NB4 (cell line): ENCODE measurements around the gene NDUFV1.
A peak's percentile ranks its signal among the peaks of the same experiment; 100 is the strongest.
"Not testable (repeated sequence)": the region's sequence is repeated elsewhere in the genome, so short reads cannot be mapped to it uniquely, and the experiment has no call there.

ENCODE experiments used
- DNase-seq: peaks from one replicate; pipeline ENCODE4 v3.0.0; 2010; ENCODE audit warnings: low read depth
- H3K4me3 ChIP-seq: one replicate; pipeline ENCODE4 v1.5.1; 2011; ENCODE audit warnings: mild to moderate bottlenecking, low read depth, low read length, moderate library complexity
- MYC ChIP-seq: IDR thresholded peaks from 2 replicates; pipeline ENCODE4 v1.6.1; 2011; ENCODE audit warnings: low read depth, low read length
- POLR2A ChIP-seq: IDR thresholded peaks from 2 replicates; pipeline ENCODE4 v1.6.1; 2011; ENCODE audit warnings: mild to moderate bottlenecking; ENCODE audit not compliant: insufficient read length; ENCODE audit errors: extremely low read depth
- TF ChIP-seq, protein P1 (sequence below): IDR thresholded peaks from one replicate; pipeline ENCODE4 v1.5.1; 2012; ENCODE audit warnings: low read depth, low read length
- TF ChIP-seq, protein P2 (sequence below): IDR thresholded peaks from 2 replicates; pipeline ENCODE4 v1.6.1; 2011; ENCODE audit warnings: low read depth, low read length

NDUFV1 gene

DNA sequence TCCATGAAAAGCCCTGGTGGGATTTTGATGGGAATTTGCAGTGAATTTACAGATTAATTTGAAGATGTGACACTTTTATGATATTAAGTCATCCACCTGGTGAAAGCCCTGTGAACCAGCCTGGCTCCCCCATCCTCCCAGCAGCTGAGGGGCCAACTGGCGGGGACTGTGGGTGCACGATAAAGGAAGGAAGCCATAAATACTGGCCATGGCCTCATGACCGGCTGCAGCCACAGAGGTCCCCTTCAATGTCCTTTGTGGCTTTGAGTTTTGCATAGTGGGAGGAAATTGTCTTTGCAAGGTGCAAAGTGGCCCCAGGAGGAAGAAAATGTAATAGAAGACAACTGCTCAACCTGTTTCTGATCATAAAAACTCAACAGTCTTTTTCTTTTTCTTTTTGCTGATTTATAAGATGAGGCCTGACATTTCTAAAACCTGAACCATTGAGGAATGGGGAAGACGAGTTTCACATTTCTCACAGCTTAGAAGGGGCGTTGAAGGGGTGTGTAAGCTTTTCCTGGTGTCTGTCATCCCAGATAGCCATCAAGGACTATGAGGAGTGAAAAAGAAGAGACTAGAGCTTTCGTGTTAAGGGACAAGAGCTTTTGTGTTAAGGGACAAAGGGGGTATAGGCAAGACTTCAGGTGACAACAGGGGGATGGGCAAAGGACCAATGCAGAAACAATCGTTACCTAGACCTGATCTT is 6.3 kb upstream of the NDUFV1 start:
- peak; percentile 86 for DNase-seq
- TF ChIP-seq, protein P1, sequence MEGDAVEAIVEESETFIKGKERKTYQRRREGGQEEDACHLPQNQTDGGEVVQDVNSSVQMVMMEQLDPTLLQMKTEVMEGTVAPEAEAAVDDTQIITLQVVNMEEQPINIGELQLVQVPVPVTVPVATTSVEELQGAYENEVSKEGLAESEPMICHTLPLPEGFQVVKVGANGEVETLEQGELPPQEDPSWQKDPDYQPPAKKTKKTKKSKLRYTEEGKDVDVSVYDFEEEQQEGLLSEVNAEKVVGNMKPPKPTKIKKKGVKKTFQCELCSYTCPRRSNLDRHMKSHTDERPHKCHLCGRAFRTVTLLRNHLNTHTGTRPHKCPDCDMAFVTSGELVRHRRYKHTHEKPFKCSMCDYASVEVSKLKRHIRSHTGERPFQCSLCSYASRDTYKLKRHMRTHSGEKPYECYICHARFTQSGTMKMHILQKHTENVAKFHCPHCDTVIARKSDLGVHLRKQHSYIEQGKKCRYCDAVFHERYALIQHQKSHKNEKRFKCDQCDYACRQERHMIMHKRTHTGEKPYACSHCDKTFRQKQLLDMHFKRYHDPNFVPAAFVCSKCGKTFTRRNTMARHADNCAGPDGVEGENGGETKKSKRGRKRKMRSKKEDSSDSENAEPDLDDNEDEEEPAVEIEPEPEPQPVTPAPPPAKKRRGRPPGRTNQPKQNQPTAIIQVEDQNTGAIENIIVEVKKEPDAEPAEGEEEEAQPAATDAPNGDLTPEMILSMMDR, result no peak
- TF ChIP-seq POLR2A (no peak), MYC (peak; percentile 78)
- TF ChIP-seq, protein P2, sequence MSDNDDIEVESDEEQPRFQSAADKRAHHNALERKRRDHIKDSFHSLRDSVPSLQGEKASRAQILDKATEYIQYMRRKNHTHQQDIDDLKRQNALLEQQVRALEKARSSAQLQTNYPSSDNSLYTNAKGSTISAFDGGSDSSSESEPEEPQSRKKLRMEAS, result peak; percentile 61
- peak overlapping the region; percentile 10 for H3K4me3 ChIP-seq

DNA sequence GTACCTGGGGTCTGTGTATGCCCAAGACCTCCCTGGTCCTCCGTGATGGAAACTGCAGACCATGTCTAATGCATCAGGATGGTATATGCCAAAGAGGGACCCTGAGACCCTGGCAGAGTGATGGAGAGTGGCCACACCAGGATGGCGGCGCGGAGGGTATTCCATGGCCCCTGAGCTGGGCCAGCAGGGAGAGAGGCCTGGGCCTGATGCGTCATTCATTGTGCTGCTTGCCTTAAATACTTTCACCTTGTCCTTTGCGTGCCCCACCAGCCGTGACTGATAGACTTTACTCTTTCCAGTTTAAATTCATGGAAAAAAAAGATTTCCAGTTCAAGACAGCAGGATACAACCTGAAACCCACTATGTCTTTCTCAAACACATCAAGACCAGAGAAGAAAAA is 5.6 kb upstream of the NDUFV1 start:
- TF ChIP-seq, protein P1, result no peak
- TF ChIP-seq POLR2A (no peak), MYC (no peak)
- TF ChIP-seq, protein P2, result no peak
- no peak overlapping the region for H3K4me3 ChIP-seq
- DNase-seq, result no peak

DNA sequence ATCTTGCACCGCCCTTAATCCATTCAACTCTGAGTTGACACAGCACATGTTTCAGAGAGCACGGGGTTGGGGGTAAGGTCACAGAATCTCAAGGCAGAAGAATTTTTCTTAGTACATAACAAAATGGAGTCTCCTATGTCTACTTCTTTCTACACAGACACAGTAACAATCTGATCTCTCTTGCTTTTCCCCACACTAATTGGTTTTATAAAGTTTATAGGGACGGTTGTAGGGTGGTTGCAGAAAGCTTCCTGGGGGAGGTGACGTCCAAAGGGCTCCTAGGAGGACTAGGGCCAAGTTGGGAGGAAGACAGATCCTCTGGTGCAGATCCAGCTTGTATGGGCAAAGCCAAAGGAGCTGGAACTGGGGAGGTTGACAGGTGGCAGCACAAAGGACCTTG is 2.6 kb upstream of the NDUFV1 start:
- DNase-seq, H3K4me3 ChIP-seq: not testable (repeated sequence)

DNA sequence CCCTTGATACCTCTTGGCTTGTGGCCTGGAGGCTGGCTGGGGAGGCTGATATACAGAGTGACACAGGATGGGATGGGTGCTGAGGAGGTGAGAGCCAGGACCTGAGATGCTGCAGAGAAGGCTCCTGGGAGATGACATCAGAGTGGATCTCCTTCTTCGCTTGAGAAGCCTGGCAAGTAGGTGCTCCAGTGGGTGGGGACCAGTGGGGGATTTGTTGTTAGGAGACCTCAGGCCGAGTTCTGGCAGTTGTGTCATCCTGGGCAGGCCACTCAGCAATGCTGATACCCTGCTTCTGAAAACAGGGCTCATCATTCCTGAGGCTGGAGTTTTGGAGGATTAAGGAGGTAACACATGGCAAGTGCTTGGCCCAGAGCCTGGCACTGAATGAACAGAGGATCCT is 1.9 kb upstream of the NDUFV1 start:
- TF ChIP-seq, protein P2, result no peak
- TF ChIP-seq POLR2A, result no peak
- TF ChIP-seq, protein P1, result no peak
- TF ChIP-seq MYC, result no peak
- DNase-seq, result no peak
- H3K4me3 ChIP-seq, result no peak overlapping the region

DNA sequence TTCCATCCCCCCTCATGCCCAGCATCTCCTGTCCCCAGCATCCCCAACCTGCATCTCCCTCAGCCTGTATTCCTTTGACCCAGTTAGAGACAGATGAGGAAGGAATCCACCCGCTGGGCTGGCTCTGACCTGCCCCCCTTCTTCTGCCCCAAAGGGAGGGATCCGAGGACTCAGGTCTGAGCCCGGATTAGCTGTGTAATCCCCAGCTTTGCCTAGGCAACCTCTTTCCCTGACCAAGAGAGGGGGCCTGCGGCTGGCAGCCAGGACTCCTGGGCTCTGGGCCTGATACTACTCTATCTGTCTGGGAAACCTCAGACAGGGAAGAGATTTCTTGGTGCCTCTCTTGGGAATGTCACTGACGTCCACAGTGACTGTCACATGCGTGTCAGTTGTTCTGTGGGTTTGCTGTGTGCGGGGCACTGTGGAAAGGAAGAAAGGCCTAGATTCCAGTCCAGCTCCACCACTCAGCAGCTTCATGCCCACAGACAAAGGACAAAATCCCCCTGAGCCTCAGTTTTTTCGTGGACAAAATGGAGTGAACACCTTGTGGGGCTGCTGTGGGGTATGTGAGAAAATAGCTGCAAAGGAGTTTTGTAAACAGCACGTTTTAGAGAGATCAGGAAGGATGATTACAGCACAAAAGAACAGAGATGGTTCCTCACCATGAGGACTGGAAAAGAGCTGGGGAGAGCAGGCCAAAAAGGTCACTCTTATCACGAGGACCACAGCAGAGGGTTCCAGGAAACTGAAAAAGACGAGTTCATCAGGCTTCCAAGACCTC is 1.3 kb upstream of the NDUFV1 start:
- DNase-seq, result no peak
- TF ChIP-seq POLR2A (no peak), MYC (no peak)
- TF ChIP-seq, protein P2, result no peak
- TF ChIP-seq, protein P1, result no peak
- H3K4me3 ChIP-seq, result no peak overlapping the region

DNA sequence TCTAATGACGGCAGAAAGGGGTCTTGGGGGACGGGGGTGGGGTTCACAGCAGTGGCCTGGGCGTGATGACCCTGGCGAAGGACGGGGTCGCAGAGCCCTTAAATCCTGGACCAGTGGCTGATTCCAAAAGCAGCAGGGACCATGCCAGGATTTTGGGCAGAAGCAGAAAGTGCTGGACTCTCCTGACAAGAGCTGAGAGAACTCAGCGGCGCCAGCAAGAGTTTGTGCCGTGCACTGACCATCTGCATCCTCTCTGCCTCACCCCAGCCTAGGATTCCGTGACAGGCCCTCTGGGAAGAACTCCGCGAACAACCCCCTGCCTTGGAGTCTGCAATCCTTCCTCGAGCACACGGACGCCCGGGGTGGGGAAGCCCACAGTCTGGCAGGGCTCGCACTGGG is 644 bp upstream of the NDUFV1 start:
- H3K4me3 ChIP-seq, result peak overlapping the region; percentile 92
- DNase-seq, result no peak
- no peak for TF ChIP-seq MYC
- TF ChIP-seq, protein P1, result no peak
- TF ChIP-seq, protein P2, result no peak
- TF ChIP-seq POLR2A, result no peak
